Heart left ventricle (tissue), 13 donors: ENCODE measurements around the gene CARS1.

Experiments
- POLR2A ChIP-seq, 2 donors: fragments of 450-650 bp; IDR thresholded peaks; one replicate each; pipeline ENCODE4 v1.6.1; 2017; ENCODE audit warnings: antibody characterized with exemption in 2 of 2, mild to moderate bottlenecking in 2 of 2, moderate library complexity in 2 of 2
- TF ChIP-seq, protein P1 (sequence below), 12 donors: fragments of 200-600 bp; sonication (generic) in 4 of 12; IDR thresholded peaks; one replicate each; pipeline versions ENCODE4 v1.5.0 to v1.8.0; 2018 to 2022; ENCODE audit warnings: antibody characterized with exemption in 12 of 12, mild to moderate bottlenecking in 5 of 12
- donor health status: ischemic (EF 13 %, LVEDD 7.1; RV severe dilation, severe dysfunction).
- donor health status: DM: no; HTN: yes; CAD: no.
- donor health status: DM: no; HTN: no; CAD: no.
- donor health status: ischemic (EF 25% LVEDD 6.9; RV normal size, moderate dysfunction).
- donor health status: ischemic (EF 25% LVEDD 5.7; RV mildly dilated, moderate dysfunction).
- donor health status: ischemic (EF 35%, LVEDD 5.7; RV mildly dilated, moderate dysfunction).
- donor health status: nonischemic (EF 11% LVEDD 7.7; RV severe dilation, severe dysfunction).
- donor health status: DM: yes; HTN: yes; CAD: no.
- donor health status: PGD.
- donor health status: ischemic (EF 29% LVEDD 5.4; RV normal size, mild dysfunction).
- donor health status: nonischemic (EF 23%, LVEDD 6.1; RV moderate dilation, normal function).

- TF ChIP-seq, protein P1, sequence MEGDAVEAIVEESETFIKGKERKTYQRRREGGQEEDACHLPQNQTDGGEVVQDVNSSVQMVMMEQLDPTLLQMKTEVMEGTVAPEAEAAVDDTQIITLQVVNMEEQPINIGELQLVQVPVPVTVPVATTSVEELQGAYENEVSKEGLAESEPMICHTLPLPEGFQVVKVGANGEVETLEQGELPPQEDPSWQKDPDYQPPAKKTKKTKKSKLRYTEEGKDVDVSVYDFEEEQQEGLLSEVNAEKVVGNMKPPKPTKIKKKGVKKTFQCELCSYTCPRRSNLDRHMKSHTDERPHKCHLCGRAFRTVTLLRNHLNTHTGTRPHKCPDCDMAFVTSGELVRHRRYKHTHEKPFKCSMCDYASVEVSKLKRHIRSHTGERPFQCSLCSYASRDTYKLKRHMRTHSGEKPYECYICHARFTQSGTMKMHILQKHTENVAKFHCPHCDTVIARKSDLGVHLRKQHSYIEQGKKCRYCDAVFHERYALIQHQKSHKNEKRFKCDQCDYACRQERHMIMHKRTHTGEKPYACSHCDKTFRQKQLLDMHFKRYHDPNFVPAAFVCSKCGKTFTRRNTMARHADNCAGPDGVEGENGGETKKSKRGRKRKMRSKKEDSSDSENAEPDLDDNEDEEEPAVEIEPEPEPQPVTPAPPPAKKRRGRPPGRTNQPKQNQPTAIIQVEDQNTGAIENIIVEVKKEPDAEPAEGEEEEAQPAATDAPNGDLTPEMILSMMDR (IDR thresholded peaks at IDR 0.05) = no peak
- no peak for TF ChIP-seq POLR2A (IDR thresholded peaks at IDR 0.05)
Observed at GRCh38 chr11:2976294-2977063, 80.7 kb downstream of the CARS1 start.
